ENCODE results near the gene FUOM. TPM values are rescaled to one million over a fixed set of nuclear protein-coding genes. Genes with fewer than 3 reads are reported as not detected.

Gene FUOM
- total and polyA plus RNA-seq, 2 of the 8 experiments (the other 6 are each of a cell fraction or from before 2014, with no cell fraction given) = 22.0 to 30.4 TPM

GRCh38 chr10:133312769-133313145 lies 45.1 kb downstream of the FUOM start:
- no peak overlapping the region for H3K18ac ChIP-seq (ENCODE audit: extremely low read depth, low read length)
- DNase-seq (ENCODE audit: low read depth in 1 of 2, low spot score in 2 of 2) (no peak), FAIRE-seq (no peak)
- peaks cover 3 to 5% of the 10 kb centered on the region in 2 experiments; a peak in 3 of 4 replicates for H3K79me2 ChIP-seq (ENCODE audit: control insufficient read depth in 1 of 2, insufficient read depth in 2 of 2, low read length in 2 of 2)
- POLR2A ChIA-PET (ENCODE audit: partially characterized antibody) = no interaction called here
- H3K23ac ChIP-seq (ENCODE audit: insufficient read length) = no peak overlapping the region
- no peak overlapping the region for H3K56ac ChIP-seq (replicated peaks; ENCODE audit: insufficient read length, low read depth, low read length)
- no peak overlapping the region for H4K8ac ChIP-seq (ENCODE audit: extremely low read depth, insufficient read depth, low read length)
- peaks cover 10% of the 10 kb centered on the region; the same call in 1 of the 2 replicates for H3K23me2 ChIP-seq (ENCODE audit: low read depth, low read length)
- TF ChIP-seq FOSL1 (IDR thresholded peaks at IDR 0.05; ENCODE audit: insufficient read depth, low read depth, low read length) (no peak), CBX5 (IDR thresholded peaks at IDR 0.05; ENCODE audit: low read depth, low read length) (no peak), EP300 (IDR thresholded peaks at IDR 0.05; ENCODE audit: borderline replicate concordance in 1 of 2, low read depth in 2 of 2, low read length in 2 of 2) (no peak), RFX5 (IDR thresholded peaks at IDR 0.05; ENCODE audit: borderline replicate concordance, low read depth, low read length) (no peak), KDM1A (IDR thresholded peaks at IDR 0.05; ENCODE audit: borderline replicate concordance, low read length) (no peak), NRF1 (IDR thresholded peaks at IDR 0.05; ENCODE audit: low read depth, low read length) (no peak)
- H3K4me3 ChIP-seq (ENCODE audit: extremely low read depth in 1 of 4, insufficient read depth in 2 of 4, low read depth in 3 of 4, low read length in 4 of 4) = no peak overlapping the region
- no peak overlapping the region for H2BK20ac ChIP-seq (ENCODE audit: low read length)
- no peak overlapping the region for H2BK15ac ChIP-seq (ENCODE audit: low read length)
- no peak overlapping the region for H3K14ac ChIP-seq (ENCODE audit: insufficient read length)
- no peaks in the 10 kb centered on the region for H3K9me3 ChIP-seq (ENCODE audit: insufficient read depth in 2 of 2, low read depth in 1 of 2, low read length in 1 of 2)
- no peak overlapping the region for H2AFZ ChIP-seq (ENCODE audit: low read length)
- no peak overlapping the region for H2BK120ac ChIP-seq (replicated peaks; ENCODE audit: low read depth, low read length)
- peaks cover 4 to 22% (median 6%) of the 10 kb centered on the region in 4 experiments; a peak in 7 of 8 replicates for H3K36me3 ChIP-seq (ENCODE audit: control insufficient read depth in 2 of 4, insufficient read depth in 4 of 4, low read length in 3 of 4)
- H2BK5ac ChIP-seq (ENCODE audit: low read depth, low read length) = no peak overlapping the region
- H3K4me2 ChIP-seq (ENCODE audit: insufficient read depth in 1 of 2, low read depth in 2 of 2, low read length in 2 of 2) = no peak overlapping the region
- 87% methylated on average over 9 of the region's 9 CpGs; no CpG with 5 or more reads in 1 of the 2 experiments for WGBS, 2 experiments (ENCODE audit: extremely low coverage in 1 of 2, insufficient coverage in 1 of 2, insufficient read length in 1 of 2, insufficient replicate concordance in 2 of 2, low coverage in 1 of 2, low lambda C conversion rate in 2 of 2, missing lambda C conversion rate in 1 of 2)
- H4K91ac ChIP-seq (replicated peaks; ENCODE audit: insufficient read length, low read length) = no peak overlapping the region
- H4K20me1 ChIP-seq (replicated peaks in 1 of 2; ENCODE audit: control insufficient read depth in 1 of 2, insufficient read depth in 2 of 2, low read length in 2 of 2) = peaks cover 3 to 5% of the 10 kb centered on the region in 2 experiments
- H2BK12ac ChIP-seq (ENCODE audit: low read depth, low read length) = no peak overlapping the region
- no peak overlapping the region for H4K5ac ChIP-seq (ENCODE audit: insufficient read length, low read depth, low read length)
- H3K9ac ChIP-seq (replicated peaks in 1 of 4; ENCODE audit: extremely low read depth in 1 of 4, low read depth in 3 of 4, low read length in 3 of 4) = no peak overlapping the region
- 0 out of 2 replicates have a peak, but pooled peaks cover 4% of the 10 kb centered on the region for H3K79me1 ChIP-seq (ENCODE audit: low read depth, low read length)
- H3K4me1 ChIP-seq (replicated peaks in 1 of 4; ENCODE audit: control insufficient read depth in 3 of 4, insufficient read depth in 4 of 4, low read length in 3 of 4) = peaks cover 0 to 5% (median 1%) of the 10 kb centered on the region in 4 experiments; a peak in 4 of 7 replicates
- H3K27ac ChIP-seq (ENCODE audit: low read depth, low read length) = no peak overlapping the region
- H3K4ac ChIP-seq (replicated peaks; ENCODE audit: insufficient read length, low read depth, low read length) = no peak overlapping the region
- no peak overlapping the region for H2AK5ac ChIP-seq (ENCODE audit: low read depth, low read length)
- no peaks in the 10 kb centered on the region for H3K27me3 ChIP-seq (replicated peaks in 1 of 4; ENCODE audit: control insufficient read depth in 3 of 4, extremely low read depth in 1 of 4, insufficient read depth in 3 of 4, low read length in 3 of 4)
- CTCF ChIA-PET (ENCODE audit: partially characterized antibody) = no interaction called here
